ENCODE measurements around the gene PEX11B.

PEX11B gene, protein sequence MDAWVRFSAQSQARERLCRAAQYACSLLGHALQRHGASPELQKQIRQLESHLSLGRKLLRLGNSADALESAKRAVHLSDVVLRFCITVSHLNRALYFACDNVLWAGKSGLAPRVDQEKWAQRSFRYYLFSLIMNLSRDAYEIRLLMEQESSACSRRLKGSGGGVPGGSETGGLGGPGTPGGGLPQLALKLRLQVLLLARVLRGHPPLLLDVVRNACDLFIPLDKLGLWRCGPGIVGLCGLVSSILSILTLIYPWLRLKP

DNA sequence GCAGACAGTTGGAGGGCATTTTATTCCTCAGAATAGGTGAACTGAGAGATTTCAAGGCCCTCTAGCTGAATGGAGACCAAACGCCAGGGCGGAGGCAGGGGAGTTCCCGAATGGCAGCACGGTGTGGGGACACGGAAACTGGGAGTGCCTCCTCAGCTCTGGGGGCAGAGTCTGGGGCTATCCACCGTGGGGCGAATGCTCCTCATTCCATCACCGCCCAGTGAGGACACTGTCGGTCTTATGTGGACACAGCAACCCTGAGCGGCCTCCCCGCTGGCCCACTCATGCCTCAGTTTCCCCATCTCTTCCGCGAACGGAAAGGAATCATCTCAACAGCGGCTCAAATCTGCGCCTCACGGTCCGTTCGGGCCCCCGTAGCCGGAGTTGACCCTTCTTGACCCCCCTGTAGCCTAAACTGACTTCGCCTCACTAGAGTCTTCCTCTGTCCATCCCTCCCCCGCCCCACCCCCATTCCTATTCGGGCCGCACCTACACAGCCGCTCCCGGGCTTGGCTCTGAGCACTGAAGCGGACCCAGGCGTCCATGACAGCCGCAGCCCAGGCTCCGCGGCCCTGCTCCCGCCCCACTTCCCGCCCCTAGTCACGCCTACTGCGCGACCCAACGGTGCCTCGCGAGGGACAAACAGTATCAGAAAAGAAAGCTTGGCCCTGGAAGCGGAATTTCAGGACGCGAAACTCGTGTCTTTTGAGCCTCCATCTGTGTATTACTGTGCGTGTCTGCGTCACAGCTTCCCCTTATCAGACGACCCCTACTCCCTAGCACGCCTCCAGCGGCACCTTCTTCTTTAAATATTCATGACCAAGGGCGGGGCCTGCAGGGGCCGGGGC lies at the start of gene PEX11B:
Gene PEX11B (minus strand): TSS at position 574 of the 848 bp plus-strand sequence. CDS start 29 bp downstream, at position 545.
- DNase-seq: peak; percentile 77 to 98

DNA sequence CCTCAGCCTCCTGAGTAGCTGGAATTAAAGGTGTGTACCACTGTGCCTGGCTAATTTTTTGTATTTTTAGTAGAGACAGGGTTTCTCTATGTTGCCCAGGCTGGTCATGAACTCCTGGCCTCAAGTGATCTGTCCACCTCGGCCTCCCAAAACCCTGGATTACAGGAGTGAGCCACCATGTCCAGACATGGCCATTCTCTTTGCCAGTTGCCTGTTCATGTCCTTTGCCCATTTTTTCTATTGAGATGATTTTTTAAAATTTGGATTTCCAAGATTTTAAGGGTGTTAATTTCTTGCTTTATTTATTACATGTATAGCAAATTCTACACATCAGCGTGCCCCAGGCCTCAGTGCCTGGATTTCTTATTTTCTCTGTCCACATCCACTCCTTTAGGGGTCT lies 48.8 kb upstream of the PEX11B start:
- no peak for DNase-seq

DNA sequence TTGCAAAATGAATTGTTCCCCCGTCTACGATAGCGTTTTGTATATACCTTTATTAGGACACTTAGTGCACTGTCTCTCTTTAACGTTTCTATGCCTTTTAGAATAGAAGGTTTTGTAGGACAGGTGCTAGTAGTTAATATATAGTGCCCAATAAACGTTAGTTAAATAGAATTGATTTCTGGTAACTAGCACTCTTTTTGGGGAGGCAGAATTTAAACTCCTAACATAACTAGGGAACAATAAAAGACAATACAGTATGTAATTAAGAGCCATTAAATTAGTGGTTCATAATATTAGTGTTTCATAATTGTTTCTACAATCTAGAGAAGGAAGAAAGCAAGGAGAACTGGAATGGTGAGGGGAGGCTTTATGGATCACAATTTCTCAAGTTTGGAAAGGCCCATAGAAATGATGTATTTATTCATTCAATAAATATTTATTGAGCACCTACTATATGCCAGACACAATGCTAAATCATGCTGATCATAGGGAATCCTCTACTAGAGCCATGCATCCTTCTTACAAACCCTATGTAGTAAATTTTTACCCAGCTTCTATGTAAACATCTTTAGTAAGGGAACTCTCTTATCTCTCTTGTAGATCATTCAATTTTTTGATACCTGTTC lies 46.7 kb upstream of the PEX11B start:
- DNase-seq: no peak

DNA sequence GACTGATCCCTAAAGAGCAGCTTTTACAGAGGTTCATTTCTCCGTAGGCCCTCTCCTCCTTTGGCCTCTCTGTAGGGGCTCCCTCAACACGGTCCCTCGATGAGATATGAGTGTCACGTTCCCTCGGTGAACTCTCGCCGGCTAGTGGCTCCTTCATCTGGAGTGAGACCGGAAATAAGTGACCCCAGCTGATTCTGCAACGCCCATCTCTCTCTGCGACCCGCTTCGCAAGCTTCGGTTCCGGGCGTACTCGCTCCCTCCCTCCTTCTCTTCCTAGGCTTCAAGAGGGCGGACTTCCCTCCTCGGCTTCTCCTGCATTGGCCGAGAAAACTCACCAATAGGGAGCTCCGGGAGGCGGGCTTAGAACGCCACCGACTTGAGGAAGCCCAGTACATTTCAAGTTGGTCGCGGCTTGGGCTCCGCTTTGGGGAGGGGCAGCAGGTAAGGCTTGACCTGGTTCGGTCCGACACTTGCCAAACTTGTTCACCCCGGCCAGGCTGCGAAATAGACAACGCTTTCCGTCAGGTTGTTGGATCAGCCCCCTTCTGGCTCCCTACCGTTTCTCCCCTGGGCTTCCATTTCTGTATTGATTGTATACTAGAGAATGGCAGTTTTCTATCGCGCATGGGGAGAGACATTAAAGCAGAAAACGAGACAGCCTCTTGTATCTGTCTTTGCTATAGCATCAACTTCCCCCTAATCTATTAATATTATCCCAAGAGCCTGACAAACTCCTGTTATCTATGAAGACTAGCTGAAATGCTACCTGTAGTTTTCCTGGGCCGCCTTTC lies 46.0 kb upstream of the PEX11B start, which contains the start of the genes ANKRD34A and POLR3GL:
Gene ANKRD34A (minus strand): TSS at position 248 of the 791 bp plus-strand sequence. CDS start 2,816 bp downstream, outside the sequence.
Gene POLR3GL (plus strand): TSS at position 363 of the 791 bp plus-strand sequence. CDS start 10,176 bp downstream, outside the sequence.
- peak; percentile 53 to 87 for DNase-seq

DNA sequence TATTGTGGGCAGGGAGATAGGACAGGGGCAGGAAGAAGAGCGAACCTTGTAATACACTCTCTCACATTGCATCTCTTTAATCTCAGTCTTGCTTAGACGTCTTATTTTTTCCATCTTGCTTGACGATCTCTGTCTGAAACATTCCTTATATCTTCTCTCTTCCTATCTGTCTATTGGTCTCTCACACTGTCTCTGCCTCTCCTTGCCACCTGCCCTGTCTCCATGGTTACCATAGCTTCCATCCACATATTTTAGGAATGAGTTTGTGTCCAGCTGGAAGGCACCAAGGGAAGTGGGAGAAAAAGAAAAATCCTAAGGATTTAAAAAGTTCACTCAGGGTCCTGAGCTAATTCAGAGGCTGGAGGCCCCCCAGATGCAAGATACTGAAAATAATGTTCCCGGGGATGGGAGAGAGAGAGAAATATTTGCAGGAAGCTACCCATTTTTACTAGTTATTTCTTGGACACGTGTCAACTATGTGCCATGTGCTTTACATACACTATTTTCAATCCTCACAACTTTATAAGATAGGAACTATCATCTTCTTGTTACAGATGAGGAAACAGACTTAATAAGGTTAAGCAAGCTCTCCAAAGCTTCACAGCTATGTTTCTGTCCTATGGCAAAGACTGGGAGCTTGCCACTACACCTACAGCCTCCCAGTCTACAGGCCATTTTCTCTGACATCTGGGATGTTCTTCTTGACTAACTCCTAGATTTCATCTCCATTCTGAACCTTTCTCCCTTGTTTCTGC lies 44.9 kb upstream of the PEX11B start:
- no peak for DNase-seq

DNA sequence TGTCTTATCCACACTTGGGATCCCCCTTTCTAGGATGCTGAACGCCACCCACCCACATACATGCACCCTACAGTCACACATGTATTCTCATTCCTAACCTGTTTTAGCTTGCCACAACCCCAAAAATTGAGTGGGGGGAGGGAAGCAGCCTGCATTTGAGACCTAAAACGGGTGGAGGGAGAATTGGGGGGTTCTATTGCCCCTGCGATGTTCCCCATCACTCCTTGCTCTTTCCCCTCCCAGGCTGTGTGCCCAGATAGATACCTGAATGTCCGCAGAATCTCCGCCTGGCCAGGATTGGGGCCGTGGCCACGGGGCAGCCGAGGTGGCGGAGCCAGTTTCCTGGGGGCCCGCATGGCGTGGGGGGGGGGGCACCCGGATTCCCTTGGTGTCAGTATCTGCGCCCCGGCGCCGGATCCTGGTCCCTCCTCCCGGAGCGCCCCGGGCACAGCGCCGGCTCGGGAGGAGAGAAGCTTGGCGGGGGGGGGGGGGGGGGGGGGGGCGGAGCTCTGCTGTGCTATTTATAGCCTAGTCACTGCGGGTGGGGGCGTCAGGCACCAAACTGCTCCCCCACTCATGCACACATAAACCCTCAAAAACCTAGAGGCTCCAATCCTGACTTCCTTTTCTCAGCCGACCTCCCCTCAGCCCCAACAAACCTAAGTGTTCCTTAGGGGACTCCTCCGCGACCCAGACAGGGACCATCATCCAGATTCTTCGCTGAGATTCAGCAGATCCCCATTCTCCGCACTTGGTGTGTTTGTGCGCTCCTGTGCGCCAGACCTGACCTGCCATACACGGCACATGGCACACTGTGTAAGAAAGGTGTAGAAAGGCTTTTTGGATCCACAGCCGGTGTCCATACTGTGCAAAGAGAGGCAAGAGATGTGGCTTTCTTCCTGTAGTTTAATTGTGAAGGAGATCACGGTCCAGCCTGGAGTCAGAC lies 43.9 kb upstream of the PEX11B start:
- DNase-seq: peak in 1 of 2 donors; percentile 2

DNA sequence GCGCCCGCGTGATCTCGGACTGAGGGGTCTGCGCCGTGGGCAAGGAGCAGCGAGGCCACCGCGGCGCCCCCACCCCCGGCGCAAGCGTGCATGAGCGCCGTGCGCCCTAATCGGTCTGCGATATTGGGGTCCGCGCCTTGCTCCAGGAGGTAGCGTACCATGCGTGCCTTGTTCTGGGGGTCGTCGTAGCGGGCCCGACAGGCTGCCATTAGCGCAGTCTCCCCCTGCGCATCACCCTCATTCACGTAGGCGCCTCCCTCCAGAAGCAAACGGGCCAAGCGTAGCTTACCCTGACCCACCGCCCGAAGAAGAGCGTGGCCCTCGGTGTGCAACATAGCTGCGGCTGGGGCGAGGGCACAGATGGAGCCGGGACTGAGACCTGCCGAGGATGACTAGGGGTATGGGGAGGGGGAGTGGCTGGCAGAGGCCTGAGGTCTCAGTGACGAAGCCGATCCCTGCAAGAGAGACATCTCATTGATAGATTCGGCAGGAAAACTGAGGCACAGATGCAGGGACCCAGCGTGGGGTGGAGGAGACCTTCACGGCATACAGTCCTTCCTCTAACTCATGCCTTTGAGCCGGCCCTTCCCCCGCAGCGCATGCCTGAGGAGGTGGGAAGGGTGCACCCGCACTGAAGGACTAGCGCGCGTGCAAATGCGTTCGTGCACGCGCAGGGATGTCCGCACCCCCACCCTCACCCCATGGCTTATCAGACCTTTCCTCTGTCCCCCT lies 43.1 kb upstream of the PEX11B start:
- peak in 1 of 2 donors; percentile 21 for DNase-seq

DNA sequence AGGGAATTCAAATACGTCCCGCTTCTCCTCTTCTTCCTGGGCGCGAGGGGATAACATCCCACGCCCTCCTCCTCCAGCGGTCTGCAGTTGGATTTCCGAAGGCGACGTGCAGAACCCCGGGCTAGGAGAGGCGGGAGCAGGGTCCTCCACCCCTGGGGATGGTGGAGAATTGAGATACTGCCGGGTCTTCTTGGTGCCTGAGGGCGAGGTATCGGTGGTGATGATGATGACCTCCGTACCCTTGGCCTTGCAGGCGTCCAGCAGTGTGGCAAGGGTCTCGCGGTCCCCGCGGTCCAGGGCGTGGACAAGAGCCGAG lies 42.5 kb upstream of the PEX11B start:
- DNase-seq: no peak

DNA sequence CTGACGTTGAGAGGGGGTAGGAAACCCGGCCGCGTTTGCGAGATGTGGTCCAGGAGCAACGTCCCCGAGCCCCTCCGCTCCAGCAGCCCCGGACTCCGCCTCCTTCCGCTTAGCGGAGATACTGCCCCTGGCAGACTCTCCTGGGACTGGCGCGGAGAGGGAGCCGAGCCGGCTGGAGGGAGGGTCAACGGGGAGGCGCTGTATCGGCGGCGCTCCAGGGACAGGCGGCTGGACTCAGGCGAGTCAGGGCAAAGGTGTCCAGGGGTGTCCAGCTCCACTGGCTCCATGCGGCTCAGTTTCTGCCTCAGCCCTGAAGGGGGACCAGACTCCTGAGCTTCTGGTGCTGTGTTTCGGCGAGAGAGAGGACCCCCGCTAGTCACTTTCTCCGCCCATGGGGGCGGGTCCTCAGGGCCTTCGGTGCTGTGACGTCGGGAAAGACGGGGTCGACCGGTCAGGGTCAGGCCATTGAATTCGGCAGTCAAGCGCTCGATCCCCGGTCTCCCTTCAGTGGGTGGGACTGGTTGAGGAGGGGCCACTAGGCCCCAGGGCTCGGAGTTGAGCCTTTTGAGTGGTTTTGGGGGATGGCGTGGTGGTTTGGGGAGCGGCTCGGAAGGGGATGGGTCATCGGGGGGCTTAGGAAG lies 42.1 kb upstream of the PEX11B start:
- peak; percentile 15 to 27 for DNase-seq

DNA sequence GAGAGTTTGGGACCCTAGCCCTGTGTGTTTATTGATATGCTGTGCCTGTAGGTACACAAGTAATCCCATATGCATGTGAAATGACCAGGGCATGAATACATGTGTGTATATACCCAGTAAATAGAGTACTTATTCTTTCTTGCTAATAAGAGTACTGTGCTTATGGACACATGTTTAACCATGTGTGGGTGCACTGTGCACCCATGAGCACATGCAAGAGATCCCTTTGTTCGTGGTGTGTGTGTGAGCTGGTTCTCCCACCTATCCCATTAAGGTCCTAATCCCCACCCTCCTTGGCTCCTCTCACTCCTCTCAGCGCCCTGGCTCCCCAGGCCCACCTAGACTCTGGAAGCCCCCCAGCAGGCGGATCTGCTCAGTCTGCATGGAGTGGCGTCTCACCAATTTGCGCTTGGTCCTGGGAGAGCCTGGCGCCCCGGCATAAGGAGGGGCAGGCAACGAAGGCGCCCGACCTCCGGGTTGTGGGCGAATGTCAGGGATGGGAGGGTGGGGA lies 41.5 kb upstream of the PEX11B start:
- DNase-seq: no peak

DNA sequence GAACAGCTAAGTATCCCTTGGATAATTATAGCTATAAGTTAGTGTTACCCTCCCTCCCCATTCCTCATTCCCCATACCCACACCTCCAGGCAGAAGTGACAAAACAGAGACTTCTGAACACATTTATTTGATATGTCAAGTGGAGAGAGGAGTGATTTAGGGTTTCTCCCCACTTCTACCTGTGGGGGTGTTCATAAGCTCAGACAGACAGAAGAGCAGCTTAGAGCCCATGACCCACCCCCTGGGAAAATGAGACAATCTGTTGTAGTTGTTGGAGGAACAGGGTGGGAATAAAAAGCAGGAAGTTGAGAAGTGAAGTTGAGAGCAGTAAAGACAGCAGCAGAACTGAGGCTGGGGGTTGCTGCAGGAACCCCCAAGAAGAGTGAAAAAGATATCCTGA lies 40.8 kb upstream of the PEX11B start:
- DNase-seq: no peak

DNA sequence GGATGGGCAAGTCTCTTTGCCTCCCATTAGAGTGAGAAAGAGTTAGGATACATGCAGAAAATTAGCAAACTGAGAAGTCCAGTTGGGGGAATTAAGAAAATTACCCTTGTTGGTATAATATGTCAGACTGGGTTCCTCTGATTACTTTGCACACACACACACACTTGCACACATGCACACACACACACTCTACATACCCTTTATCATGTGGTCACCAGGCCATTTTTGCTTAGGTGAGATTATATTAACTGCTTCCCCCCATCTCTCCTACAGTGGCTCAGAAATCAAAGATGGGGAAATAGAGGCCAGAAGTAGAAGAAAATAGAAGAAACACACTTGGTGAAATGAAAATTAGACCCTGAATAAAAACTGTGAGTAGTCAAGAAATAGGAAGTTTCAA lies 40.2 kb upstream of the PEX11B start:
- no peak for DNase-seq

DNA sequence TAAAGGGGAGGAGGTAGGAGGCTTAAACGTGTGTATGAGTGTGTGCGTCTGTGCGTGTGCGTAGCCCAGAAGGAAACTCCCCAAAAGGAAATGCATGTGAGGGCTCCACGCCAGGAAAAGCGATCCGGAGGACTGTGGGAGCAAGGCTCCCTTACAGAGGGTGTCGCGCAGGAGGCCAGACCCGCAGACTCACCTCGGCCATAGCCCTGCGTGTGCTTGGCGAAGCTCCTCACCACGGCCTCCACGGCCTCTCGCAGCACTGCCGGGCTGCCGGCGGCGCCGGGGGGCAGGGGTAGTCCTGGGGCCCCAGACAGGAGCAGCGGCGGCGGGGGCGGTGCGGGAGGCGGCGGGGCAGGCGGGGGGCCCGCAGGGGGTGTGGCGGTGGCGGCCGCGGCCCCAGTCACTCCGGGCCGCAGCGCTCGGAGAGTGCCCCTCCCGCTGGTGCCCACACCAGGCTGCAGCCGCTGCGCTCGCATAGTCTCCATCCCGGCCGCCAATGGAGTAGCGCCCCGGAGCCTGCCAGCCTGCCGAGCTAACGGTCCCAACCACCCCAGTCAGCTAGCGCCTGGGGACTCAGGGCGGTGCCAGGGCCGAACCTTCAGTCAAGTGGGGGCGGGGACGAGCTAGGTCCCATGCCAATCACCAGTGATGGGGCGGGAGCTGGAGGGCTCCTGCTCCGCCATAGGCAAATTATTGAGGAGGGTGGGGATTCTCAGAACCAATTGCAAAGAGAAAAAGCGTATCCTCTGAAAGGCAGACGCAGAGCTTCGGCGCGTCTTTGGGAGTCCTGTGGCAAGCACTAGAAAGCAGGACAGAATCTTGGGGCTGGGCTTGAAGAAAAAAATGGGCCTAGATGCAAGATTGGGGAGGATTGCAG lies 39.2 kb upstream of the PEX11B start, which contains the start of gene LIX1L:
Gene LIX1L (minus strand): TSS at position 575 of the 877 bp plus-strand sequence. CDS start 90 bp downstream, at position 485.
- peak; percentile 77 to 95 for DNase-seq

DNA sequence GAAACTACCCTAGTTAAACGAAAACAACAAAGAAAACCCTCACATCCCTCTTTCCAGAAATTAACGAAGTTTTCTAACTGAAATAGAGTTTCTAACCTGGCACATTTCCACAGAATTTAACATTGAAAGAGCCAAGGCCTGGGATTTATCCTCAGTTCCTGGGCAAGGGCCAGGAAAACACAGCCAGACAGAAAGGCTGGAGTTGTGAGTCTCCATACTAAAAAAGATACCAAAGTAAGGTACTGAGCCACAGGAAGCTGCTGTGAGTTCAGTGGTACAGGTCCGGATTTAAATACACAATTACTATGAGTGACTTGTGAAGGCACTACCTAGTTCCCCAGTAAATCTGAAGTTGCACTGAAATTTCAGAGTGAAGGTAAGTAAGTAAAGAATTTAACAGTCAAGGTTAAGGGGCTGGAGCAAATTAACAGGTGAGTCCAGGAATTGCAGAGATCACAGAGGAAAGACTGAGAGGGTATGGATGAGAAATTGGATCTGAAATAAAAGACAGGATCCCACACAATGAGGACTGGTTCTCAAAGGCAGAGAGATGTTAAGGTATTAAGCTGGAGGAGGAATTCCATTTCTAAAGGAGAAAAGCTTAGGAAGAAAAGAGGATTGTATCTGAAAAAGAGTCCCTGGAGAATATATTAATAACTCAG lies 38.4 kb upstream of the PEX11B start:
- no peak for DNase-seq

DNA sequence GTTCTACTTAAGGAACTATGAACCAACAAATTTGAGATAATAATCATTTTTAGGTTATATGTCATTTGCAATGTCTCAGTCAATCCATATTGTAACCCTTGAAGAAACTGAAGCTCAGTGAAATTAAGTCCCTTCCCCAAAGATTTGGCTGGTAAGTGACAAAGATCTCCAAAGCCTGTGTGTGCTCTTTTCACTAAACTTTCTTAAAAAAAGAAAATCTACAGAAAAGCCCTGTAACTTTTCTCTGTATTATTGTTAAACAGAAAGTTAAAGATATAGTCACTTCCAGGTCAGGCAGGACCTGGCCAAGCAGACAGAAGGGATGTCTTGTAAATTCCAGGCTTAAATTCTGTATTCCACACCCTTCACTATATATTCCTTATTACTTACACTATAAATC lies 37.8 kb upstream of the PEX11B start:
- DNase-seq: no peak

DNA sequence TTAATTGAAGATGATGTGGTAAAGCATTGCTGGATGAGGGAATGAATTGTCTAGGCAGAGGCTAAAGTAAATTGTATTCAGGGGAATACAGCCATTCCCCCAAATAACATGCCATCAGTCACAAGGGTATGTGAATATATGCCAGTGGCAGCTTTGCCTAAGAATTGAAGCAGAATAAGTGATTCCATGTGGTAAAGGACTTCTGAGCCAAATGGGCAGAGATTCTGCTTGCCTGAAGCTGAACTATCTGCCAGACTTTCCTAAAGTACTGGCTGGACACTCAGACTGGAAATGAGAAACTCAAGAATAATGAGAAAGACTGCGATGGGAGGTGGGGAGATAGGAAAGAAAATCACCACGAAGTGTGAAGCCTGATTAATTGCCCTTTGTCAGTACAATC lies 36.9 kb upstream of the PEX11B start:
- DNase-seq: no peak

DNA sequence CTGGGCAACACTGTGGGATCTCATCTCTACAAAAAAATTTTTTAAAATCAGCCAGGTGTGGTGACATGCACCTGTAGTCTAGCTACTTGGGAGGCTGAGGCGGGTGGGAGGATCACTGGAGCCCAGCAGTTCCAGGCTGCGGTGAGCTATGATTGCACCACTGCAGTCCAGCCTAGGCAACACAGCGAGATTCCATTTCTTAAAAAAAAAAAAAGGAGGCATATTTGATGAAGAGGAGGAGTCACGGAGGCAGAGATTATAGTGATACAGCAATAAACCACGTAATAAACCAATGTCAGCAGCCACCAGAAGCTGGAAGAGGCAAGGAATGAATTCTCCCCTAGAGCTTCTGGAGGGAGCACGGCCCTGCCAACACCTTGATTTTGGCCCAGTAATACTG lies 35.3 kb upstream of the PEX11B start:
- no peak for DNase-seq

DNA sequence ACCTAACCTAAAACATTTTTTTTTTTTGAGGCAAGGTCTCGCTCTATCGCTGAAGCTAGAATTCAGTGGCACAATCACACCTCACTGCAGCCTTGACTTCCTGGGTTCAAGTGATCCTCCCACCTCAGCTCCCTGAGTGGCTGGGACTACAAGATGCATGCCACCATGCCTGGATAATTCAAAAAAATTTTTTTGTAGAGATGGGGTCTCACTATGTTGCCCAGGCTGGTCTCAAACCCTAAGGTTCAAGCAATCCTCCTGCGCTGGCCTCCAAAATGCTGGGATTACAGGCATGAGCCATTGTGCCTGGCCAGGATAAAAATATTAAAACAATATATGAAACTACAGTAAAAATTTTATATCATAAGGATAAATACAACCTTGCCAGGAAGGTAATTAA lies 34.4 kb upstream of the PEX11B start:
- DNase-seq: no peak
